B cell (primary cell): Measurements from ENCODE around the gene CDC42. TPM values are rescaled to one million over a fixed set of nuclear protein-coding genes. Genes with fewer than 3 reads are reported as not detected.

Experiments
- ATAC-seq: fragments of 200-7000 bp; cut with Tn5 transposase; one replicate; pipeline ENCODE4 v1.10.0; 2021; ENCODE audit warnings: low read depth, mild to moderate bottlenecking, moderate number of reproducible peaks, moderate library complexity
- CTCF ChIA-PET: fragments of 350-600 bp; sonication (Branson Sonifier 250); formaldehyde crosslinking; loops from one replicate; lab custom pipeline; 2021; ENCODE audit warnings: antibody characterized with exemption, inconsistent platforms; lab: Charles Lee
- POLR2A ChIA-PET: fragments of 350-600 bp; sonication (Branson Sonifier 250); formaldehyde crosslinking; loops from one replicate; lab custom pipeline; 2021; ENCODE audit warnings: antibody characterized with exemption; lab: Charles Lee
- DNase-seq: peaks from one replicate; pipeline ENCODE4 v3.0.0; 2013
- H2AFZ ChIP-seq: 2 replicates; pipeline ENCODE4 v1.6.1; 2012; ENCODE audit warnings: mild to moderate bottlenecking, low read depth, low read length; ENCODE audit not compliant: insufficient read depth, poor library complexity, severe bottlenecking
- H3K27ac ChIP-seq, 2 donors: 1 replicate in 1 of 2; 2 replicates in 1 of 2; pipeline ENCODE4 v1.5.1; 2012 to 2013; ENCODE audit warnings: low read length in 2 of 2, mild to moderate bottlenecking in 2 of 2, moderate library complexity in 1 of 2
- H3K27me3 ChIP-seq, 4 experiments: fragments of 200-600 bp in 1 of 4; sonication (generic) in 1 of 4; replicated peaks in 1 of 4; 1 replicate in 2 of 4; 2 replicates in 2 of 4; pipeline versions ENCODE4 v1.6.1 to v1.7.0; 2013 to 2016; ENCODE audit warnings: low read length in 3 of 4, mild to moderate bottlenecking in 2 of 4, mixed read lengths in 1 of 4, moderate library complexity in 1 of 4; ENCODE audit not compliant: insufficient read depth in 4 of 4, control insufficient read depth in 3 of 4; ENCODE audit errors: control extremely low read depth in 1 of 4
- H3K36me3 ChIP-seq, 2 experiments: replicated peaks in 1 of 2; 1 replicate in 1 of 2; 2 replicates in 1 of 2; pipeline versions ENCODE4 v1.6.1 to v1.7.1; 2013; ENCODE audit warnings: low read length in 1 of 2; ENCODE audit not compliant: insufficient read depth in 2 of 2, control insufficient read depth in 1 of 2; ENCODE audit errors: control extremely low read depth in 1 of 2, extremely low read depth in 1 of 2
- H3K4me1 ChIP-seq, 2 donors: fragments of 200-600 bp in 1 of 2; sonication (generic) in 1 of 2; 1 replicate in 1 of 2; 2 replicates in 1 of 2; pipeline versions ENCODE4 v1.5.1 to v1.6.1; 2013 to 2017; ENCODE audit warnings: low read length in 2 of 2; ENCODE audit not compliant: control insufficient read depth in 2 of 2, insufficient read depth in 2 of 2
- H3K4me2 ChIP-seq: replicated peaks from 2 replicates; pipeline ENCODE3; 2012; ENCODE audit warnings: mild to moderate bottlenecking, low read depth, low read length; ENCODE audit not compliant: poor library complexity, severe bottlenecking
- H3K4me3 ChIP-seq, 5 experiments: fragments of 200-600 bp in 1 of 5; sonication (generic) in 1 of 5; 1 replicate in 3 of 5; 2 replicates in 2 of 5; pipeline versions ENCODE4 v1.5.1 to v1.7.0; 2011 to 2016; ENCODE audit warnings: low read length in 4 of 5, mild to moderate bottlenecking in 4 of 5, low read depth in 2 of 5, control low read depth in 1 of 5, moderate library complexity in 1 of 5; ENCODE audit not compliant: insufficient read depth in 1 of 5; ENCODE audit errors: control extremely low read depth in 1 of 5, extremely low read depth in 1 of 5
- H3K79me2 ChIP-seq: fragments of 200-600 bp; sonication (generic); one replicate; pipeline ENCODE4 v1.6.0; 2016; ENCODE audit warnings: low read length; ENCODE audit not compliant: control insufficient read depth, insufficient read depth
- H3K9ac ChIP-seq: fragments of 200-600 bp; sonication (generic); 2 replicates; pipeline ENCODE4 v1.6.1; 2017; ENCODE audit warnings: mild to moderate bottlenecking, low read length, moderate library complexity
- H3K9me3 ChIP-seq, 3 donors: one replicate each; pipeline versions ENCODE4 v1.6.1 to v1.7.1; 2013; ENCODE audit warnings: low read length in 2 of 3; ENCODE audit not compliant: control insufficient read depth in 2 of 3, insufficient read depth in 1 of 3; ENCODE audit errors: control extremely low read depth in 1 of 3
- H4K20me1 ChIP-seq: 2 replicates; pipeline ENCODE4 v1.6.0; 2012; ENCODE audit warnings: mild to moderate bottlenecking, low read length; ENCODE audit not compliant: insufficient read depth, control insufficient read depth, poor library complexity, severe bottlenecking
- H3K27ac Mint-ChIP-seq: one replicate; pipeline ENCODE4 v1.8.0; 2021; ENCODE audit warnings: mixed read lengths
- H3K27me3 Mint-ChIP-seq: one replicate; pipeline ENCODE4 v1.8.0; 2021; ENCODE audit warnings: mixed read lengths
- H3K4me1 Mint-ChIP-seq: one replicate; pipeline ENCODE4 v1.8.0; 2021; ENCODE audit warnings: mixed read lengths
- H3K4me3 Mint-ChIP-seq: one replicate; pipeline ENCODE4 v1.8.0; 2021; ENCODE audit warnings: mixed read lengths
- H3K9me3 Mint-ChIP-seq: one replicate; pipeline ENCODE4 v1.8.0; 2022; ENCODE audit warnings: mixed read lengths; ENCODE audit not compliant: insufficient read depth
- CTCF ChIP-seq: fragments of 200-600 bp; IDR thresholded peaks from one replicate; pipeline ENCODE4 v1.8.0; 2022; ENCODE audit warnings: antibody characterized with exemption, mild to moderate bottlenecking
- EZH2 ChIP-seq: IDR thresholded peaks from 2 replicates; pipeline ENCODE4 v1.6.1; 2012; ENCODE audit warnings: borderline replicate concordance, low read depth, mild to moderate bottlenecking, moderate library complexity, low read length; ENCODE audit not compliant: insufficient read depth, poor library complexity, severe bottlenecking
- WGBS: methylation state at CpG from one replicate; pipeline ENCODE4 v1.1.5; 2013; ENCODE audit warnings: missing lambda C conversion rate; ENCODE audit not compliant: insufficient coverage; 5-methylcytosine and 5-hydroxymethylcytosine counted together
- intact Hi-C: fragments of 100-400 bp; cut with micrococcal nuclease; formaldehyde crosslinking; loops from one replicate; pipeline ENCODE4 v1.10.0; 2022
- polyA plus RNA-seq: library from polyadenylated mRNA; depleted of rRNA; stranded (reverse); fragments of >200 nt; gene quantifications from 2 replicates; pipeline ENCODE4 v1.2.3, GENCODE V29; 2012
- total RNA-seq, 2 donors: library from RNA; stranded (reverse); fragments of 120-200 nt in 1 of 2; gene quantifications; 1 replicate in 1 of 2; 2 replicates in 1 of 2; pipeline versions ENCODE4 v1.2.3 to v1.2.4, GENCODE V29; 2013 to 2022

Gene CDC42
- total and polyA plus RNA-seq, 2 donors (not counting 1 experiment from before 2014, with no cell fraction given), result 111 to 202 TPM

DNA sequence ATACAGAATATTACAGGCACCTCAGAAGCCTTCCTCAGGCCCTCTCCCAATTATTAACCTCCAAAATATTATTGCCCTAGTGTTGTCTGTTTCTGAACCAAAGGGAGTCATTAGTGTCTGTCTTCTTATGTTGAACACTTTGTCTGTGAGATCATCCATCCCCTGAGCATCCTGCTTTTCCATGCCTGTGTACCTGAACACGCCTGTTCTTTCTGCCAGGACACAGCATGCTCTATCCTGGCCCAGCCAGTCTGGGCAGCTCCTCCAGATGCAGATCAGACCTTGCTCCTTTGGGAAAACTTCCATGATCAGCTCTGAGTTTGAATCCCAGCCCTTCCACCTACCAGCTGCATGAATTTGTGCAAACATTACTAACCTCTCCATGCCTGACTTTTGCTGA is 11.0 kb upstream of the CDC42 start:
- intact Hi-C loops, result no loop called here
- POLR2A ChIA-PET, result interaction anchor here (4.3 to 5.1 kb wide), 2 partner anchors 10 to 17 kb away, joined by 32 to 65 read pairs; partner anchors contain the start of gene CDC42
- no peak overlapping the region for H3K4me3 ChIP-seq
- H3K36me3 ChIP-seq, result no peaks in the 10 kb centered on the region
- peaks cover 25% of the 10 kb centered on the region for H3K79me2 ChIP-seq
- Mint-ChIP-seq H3K9me3 (peaks cover 3% of the 10 kb centered on the region), H3K27ac (peak overlapping the region; percentile 85), H3K4me1 (peaks cover 47% of the 10 kb centered on the region), H3K27me3 (no peaks in the 10 kb centered on the region), H3K4me3 (peak overlapping the region; percentile 11)
- 100% methylated on average over 1 of the region's 1 CpG for WGBS
- H3K4me1 ChIP-seq, result peaks cover 42 to 62% of the 10 kb centered on the region in 2 donors
- no peak for TF ChIP-seq EZH2
- TF ChIP-seq CTCF, result no peak
- no peak overlapping the region for H3K9ac ChIP-seq
- no peaks in the 10 kb centered on the region for H4K20me1 ChIP-seq
- CTCF ChIA-PET, result interaction anchor here (2.7 kb wide), 1 partner anchor 11 kb away, joined by 10 read pairs; the partner anchor contains the start of gene CDC42
- peak overlapping the region; percentile 59 to 98 for H3K27ac ChIP-seq
- H3K9me3 ChIP-seq, result peaks cover 0 to 8% (median 6%) of the 10 kb centered on the region in 3 donors
- ATAC-seq (no peak), DNase-seq (no peak)
- H3K4me2 ChIP-seq, result peak overlapping the region; percentile 15
- no peaks in the 10 kb centered on the region for H3K27me3 ChIP-seq
- no peak overlapping the region for H2AFZ ChIP-seq

DNA sequence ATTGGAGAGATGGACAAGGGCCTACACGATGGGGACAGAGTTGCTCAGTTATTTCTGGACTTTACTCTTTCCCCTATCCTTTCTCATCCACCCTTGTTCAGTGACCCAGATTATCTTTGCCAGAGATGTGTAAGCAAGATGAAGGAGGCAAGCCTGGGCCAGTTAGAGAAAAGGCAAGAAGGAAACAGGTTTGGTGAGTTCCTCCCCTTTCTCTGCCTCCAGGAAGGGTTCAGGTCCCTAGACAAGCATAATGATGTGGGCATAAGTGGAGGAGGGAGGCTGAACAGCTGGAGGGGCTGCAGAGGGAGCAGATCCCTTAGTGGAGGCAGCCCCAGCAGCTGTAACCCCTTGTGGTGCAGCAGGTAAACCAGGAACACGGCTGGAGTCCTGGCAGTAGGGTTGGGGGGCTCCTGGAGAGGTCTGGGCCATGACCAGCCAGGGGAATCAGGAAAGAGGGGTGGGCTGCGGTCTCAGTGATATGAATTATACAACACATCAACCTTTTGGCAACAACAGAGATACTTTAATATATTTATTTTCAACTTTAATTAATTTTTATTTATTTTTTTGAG is 9.2 kb upstream of the CDC42 start:
- Histone ChIP-seq H2AFZ (peak overlapping the region; percentile 5), H3K79me2 (peaks cover 22% of the 10 kb centered on the region), H3K9ac (no peak overlapping the region), H3K27ac (no peak overlapping the region), H3K36me3 (no peaks in the 10 kb centered on the region), H3K4me3 (no peak overlapping the region), H3K4me1 (peaks cover 36 to 53% of the 10 kb centered on the region in 2 donors), H4K20me1 (no peaks in the 10 kb centered on the region), H3K4me2 (peak overlapping the region; percentile 37), H3K9me3 (peaks cover 0 to 8% (median 6%) of the 10 kb centered on the region in 3 donors), H3K27me3 (no peaks in the 10 kb centered on the region)
- Mint-ChIP-seq H3K27ac (peak overlapping the region; percentile 7), H3K4me3 (no peak overlapping the region), H3K4me1 (peaks cover 40% of the 10 kb centered on the region), H3K27me3 (no peaks in the 10 kb centered on the region), H3K9me3 (peaks cover 3% of the 10 kb centered on the region)
- ATAC-seq (no peak), DNase-seq (no peak)
- ChIA-PET CTCF (interaction anchor here (2.7 kb wide), 1 partner anchor 9 kb away, joined by 10 read pairs; the partner anchor contains the start of gene CDC42), POLR2A (interaction anchor here (5.1 kb wide), 1 partner anchor 8 kb away, joined by 65 read pairs; the partner anchor contains the start of gene CDC42)
- no peak for TF ChIP-seq EZH2
- TF ChIP-seq CTCF, result no peak
- intact Hi-C loops, result no loop called here
- WGBS, result no CpG with 5 or more reads among the region's 3 CpGs
